PC-9 (cell line): ENCODE measurements around the gene CD24. TPM values are rescaled to one million over a fixed set of nuclear protein-coding genes. Genes with fewer than 3 reads are reported as not detected.

Source experiments
- BruUV-seq: library from RNA; stranded (reverse); fragments of 400-500 nt; replicated peaks from 2 replicates; lab custom pipeline; 2021; lab: Mats Ljungman, UMichigan
- CTCF ChIA-PET: fragments of 300-600 bp; sonication (Branson Sonifier 250); formaldehyde crosslinking; loops from one replicate; lab custom pipeline; 2022; ENCODE audit warnings: antibody characterized with exemption; lab: Charles Lee
- POLR2A ChIA-PET: fragments of 300-600 bp; sonication (Branson Sonifier 250); formaldehyde crosslinking; loops from one replicate; lab custom pipeline; 2022; ENCODE audit warnings: antibody characterized with exemption; ENCODE audit not compliant: unreplicated experiment; lab: Charles Lee
- DNase-seq, 2 experiments: peaks; one replicate each; pipeline versions ENCODE4 v3.0.0 to v3.0.0-alpha.2; 2015 to 2022; ENCODE audit warnings: mixed read lengths in 1 of 2
- H2AFZ ChIP-seq: fragments of 200-600 bp; sonication (generic); 2 replicates; pipeline ENCODE4 v1.8.1; 2017; ENCODE audit warnings: antibody characterized with exemption
- H3F3A ChIP-seq: fragments of 200-600 bp; sonication (generic); 2 replicates; pipeline ENCODE4 v1.8.1; 2017; ENCODE audit warnings: antibody characterized with exemption, mild to moderate bottlenecking, low read depth; ENCODE audit not compliant: insufficient read depth
- H3K27ac ChIP-seq: fragments of 200-600 bp; sonication (generic); 2 replicates; pipeline ENCODE4 v1.6.1; 2016; ENCODE audit warnings: mixed run types
- H3K27me3 ChIP-seq: fragments of 200-600 bp; sonication (generic); 2 replicates; pipeline ENCODE4 v1.6.1; 2016; ENCODE audit warnings: low read depth, mixed run types; ENCODE audit not compliant: insufficient read depth
- H3K36me3 ChIP-seq: fragments of 200-600 bp; sonication (generic); 2 replicates; pipeline ENCODE4 v1.6.1; 2016; ENCODE audit warnings: low read depth, mixed run types
- H3K4me1 ChIP-seq: fragments of 200-600 bp; sonication (generic); replicated peaks from 2 replicates; pipeline ENCODE4 v1.6.1; 2016; ENCODE audit warnings: mixed run types; ENCODE audit not compliant: insufficient read depth
- H3K4me2 ChIP-seq: fragments of 200-600 bp; sonication (generic); 2 replicates; pipeline ENCODE4 v1.6.1; 2017; ENCODE audit warnings: mixed run types
- H3K4me3 ChIP-seq: fragments of 200-600 bp; sonication (generic); 2 replicates; pipeline ENCODE4 v1.6.1; 2016; ENCODE audit warnings: mixed run types
- H3K79me2 ChIP-seq: fragments of 200-600 bp; sonication (generic); 2 replicates; pipeline ENCODE4 v1.6.1; 2017; ENCODE audit warnings: low read depth, mixed run types
- H3K9me2 ChIP-seq: fragments of 200-600 bp; sonication (generic); 2 replicates; pipeline ENCODE4 v1.8.1; 2017; ENCODE audit warnings: mild to moderate bottlenecking; ENCODE audit not compliant: insufficient read depth
- H3K9me3 ChIP-seq: fragments of 200-600 bp; sonication (generic); 2 replicates; pipeline ENCODE4 v1.8.1; 2016; ENCODE audit warnings: low read depth; ENCODE audit not compliant: insufficient read depth
- H4K20me1 ChIP-seq: fragments of 200-600 bp; sonication (generic); 2 replicates; pipeline ENCODE4 v1.8.1; 2017; ENCODE audit not compliant: insufficient read depth
- EZH2 ChIP-seq: fragments of 200-600 bp; sonication (generic); IDR thresholded peaks from 2 replicates; pipeline ENCODE4 v1.8.0; 2017; ENCODE audit warnings: antibody characterized with exemption, low read depth
- intact Hi-C: fragments of 100-400 bp; cut with micrococcal nuclease; formaldehyde crosslinking; loops from one replicate; pipeline ENCODE4 v1.10.0; 2022; ENCODE audit not compliant: unreplicated experiment
- total RNA-seq: library from RNA; stranded (reverse); gene quantifications from 2 replicates; pipeline ENCODE4 v1.2.3, GENCODE V29; 2021
- TF ChIP-seq, protein P1 (sequence below): fragments of 200-600 bp; sonication (generic); conservative IDR thresholded peaks from 2 replicates; pipeline ENCODE4 v1.6.1; 2017; ENCODE audit warnings: mixed run types, antibody characterized with exemption, mild to moderate bottlenecking, moderate library complexity

The CD24 gene
- total RNA-seq, 1 experiment from 2014 or later = 93.4 TPM

DNA sequence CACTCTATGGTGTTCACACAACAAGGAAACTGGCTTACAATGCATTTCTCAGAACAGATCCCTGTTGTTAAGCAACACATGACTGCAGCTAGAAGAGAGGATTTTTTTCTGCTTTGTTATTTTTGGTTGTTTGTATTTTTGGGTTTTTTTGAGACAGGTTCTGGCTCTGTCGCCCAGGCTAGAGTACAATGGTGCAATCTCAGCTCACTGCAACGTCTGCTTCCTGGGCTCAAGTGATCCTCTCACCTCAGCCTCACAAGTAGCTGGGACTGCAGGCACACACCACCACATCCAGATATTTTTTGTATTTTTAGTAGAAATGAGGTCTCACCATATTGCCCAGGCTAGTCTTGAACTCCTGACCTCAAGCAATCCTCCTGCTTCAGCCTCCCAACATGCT, 12.7 kb downstream of the CD24 start:
- TF ChIP-seq, protein P1, sequence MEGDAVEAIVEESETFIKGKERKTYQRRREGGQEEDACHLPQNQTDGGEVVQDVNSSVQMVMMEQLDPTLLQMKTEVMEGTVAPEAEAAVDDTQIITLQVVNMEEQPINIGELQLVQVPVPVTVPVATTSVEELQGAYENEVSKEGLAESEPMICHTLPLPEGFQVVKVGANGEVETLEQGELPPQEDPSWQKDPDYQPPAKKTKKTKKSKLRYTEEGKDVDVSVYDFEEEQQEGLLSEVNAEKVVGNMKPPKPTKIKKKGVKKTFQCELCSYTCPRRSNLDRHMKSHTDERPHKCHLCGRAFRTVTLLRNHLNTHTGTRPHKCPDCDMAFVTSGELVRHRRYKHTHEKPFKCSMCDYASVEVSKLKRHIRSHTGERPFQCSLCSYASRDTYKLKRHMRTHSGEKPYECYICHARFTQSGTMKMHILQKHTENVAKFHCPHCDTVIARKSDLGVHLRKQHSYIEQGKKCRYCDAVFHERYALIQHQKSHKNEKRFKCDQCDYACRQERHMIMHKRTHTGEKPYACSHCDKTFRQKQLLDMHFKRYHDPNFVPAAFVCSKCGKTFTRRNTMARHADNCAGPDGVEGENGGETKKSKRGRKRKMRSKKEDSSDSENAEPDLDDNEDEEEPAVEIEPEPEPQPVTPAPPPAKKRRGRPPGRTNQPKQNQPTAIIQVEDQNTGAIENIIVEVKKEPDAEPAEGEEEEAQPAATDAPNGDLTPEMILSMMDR = no peak
- no peak for TF ChIP-seq EZH2
- Histone ChIP-seq H3K79me2 (no peaks in the 10 kb centered on the region), H3K4me1 (no peaks in the 10 kb centered on the region), H3K9me3 (no peaks in the 10 kb centered on the region), H3K27me3 (no peaks in the 10 kb centered on the region), H3K36me3 (no peaks in the 10 kb centered on the region), H3K9me2 (no peaks in the 10 kb centered on the region), H2AFZ (no peak overlapping the region), H3K4me2 (no peak overlapping the region), H3F3A (no peaks in the 10 kb centered on the region), H3K4me3 (no peak overlapping the region), H3K27ac (no peak overlapping the region), H4K20me1 (no peaks in the 10 kb centered on the region)
- POLR2A ChIA-PET = no interaction called here
- DNase-seq = no peak
- CTCF ChIA-PET = no interaction called here
- no TSS peak for BruUV-seq
- intact Hi-C loops = no loop called here

DNA sequence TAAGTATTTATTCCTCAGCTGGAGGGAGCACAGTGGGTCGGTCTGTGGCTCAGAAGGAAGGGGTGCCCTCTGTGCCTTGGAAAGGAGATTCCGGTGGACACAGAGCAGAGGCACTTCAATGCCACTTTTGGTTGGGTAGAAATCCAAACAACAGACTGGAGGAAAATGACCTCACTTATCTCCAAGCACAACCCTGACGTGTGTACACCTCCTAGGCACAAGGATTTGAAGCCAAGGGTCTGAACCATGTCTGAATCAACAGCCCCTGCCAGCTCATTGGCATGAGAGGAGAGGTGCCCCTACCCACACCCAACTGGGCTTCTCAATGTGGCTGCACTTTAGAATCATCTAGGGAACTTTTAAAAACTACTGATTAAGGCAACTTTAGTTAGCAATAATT, 13.4 kb downstream of the CD24 start:
- CTCF ChIA-PET = no interaction called here
- H3K9me2 ChIP-seq = no peaks in the 10 kb centered on the region
- H3K27ac ChIP-seq = no peak overlapping the region
- no peaks in the 10 kb centered on the region for H3F3A ChIP-seq
- H3K4me3 ChIP-seq = no peak overlapping the region
- POLR2A ChIA-PET = no interaction called here
- no peak overlapping the region for H2AFZ ChIP-seq
- H4K20me1 ChIP-seq = no peaks in the 10 kb centered on the region
- no peak for DNase-seq
- intact Hi-C loops = no loop called here
- H3K27me3 ChIP-seq = no peaks in the 10 kb centered on the region
- TF ChIP-seq EZH2 = no peak
- TF ChIP-seq, protein P1 = no peak
- no peaks in the 10 kb centered on the region for H3K4me1 ChIP-seq
- no peaks in the 10 kb centered on the region for H3K9me3 ChIP-seq
- no TSS peak for BruUV-seq
- no peak overlapping the region for H3K4me2 ChIP-seq
- no peaks in the 10 kb centered on the region for H3K79me2 ChIP-seq
- H3K36me3 ChIP-seq = no peaks in the 10 kb centered on the region

DNA sequence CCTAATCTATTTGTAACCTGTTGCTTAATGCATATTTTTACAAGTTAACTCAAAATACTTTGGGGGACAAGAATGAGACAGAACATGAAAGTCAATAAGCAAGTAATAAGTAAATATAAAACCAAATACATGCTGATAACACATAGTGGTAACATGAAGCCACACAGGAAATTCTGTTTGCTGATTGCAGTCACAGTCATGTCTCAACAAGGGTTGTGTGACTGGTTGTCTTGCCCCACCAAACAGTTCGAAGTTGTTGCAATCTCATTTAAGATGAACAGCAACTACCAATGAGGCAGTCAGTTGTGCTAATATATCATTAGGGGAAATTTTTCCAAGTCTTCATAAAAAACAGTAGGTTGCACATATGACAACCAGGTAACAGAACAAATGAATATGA, 14.5 kb downstream of the CD24 start:
- intact Hi-C loops = no loop called here
- ChIA-PET POLR2A (no interaction called here), CTCF (no interaction called here)
- no peak overlapping the region for H3K4me3 ChIP-seq
- no peaks in the 10 kb centered on the region for H3K79me2 ChIP-seq
- no peaks in the 10 kb centered on the region for H4K20me1 ChIP-seq
- TF ChIP-seq, protein P1 = no peak
- no peak for TF ChIP-seq EZH2
- no peak overlapping the region for H3K27ac ChIP-seq
- H2AFZ ChIP-seq = no peak overlapping the region
- no peaks in the 10 kb centered on the region for H3K4me1 ChIP-seq
- BruUV-seq = no TSS peak
- peak in 1 of 2 experiments; percentile 47 for DNase-seq
- H3K36me3 ChIP-seq = no peaks in the 10 kb centered on the region
- H3K27me3 ChIP-seq = no peaks in the 10 kb centered on the region
- H3K9me3 ChIP-seq = no peaks in the 10 kb centered on the region
- H3K4me2 ChIP-seq = no peak overlapping the region
- no peaks in the 10 kb centered on the region for H3F3A ChIP-seq
- H3K9me2 ChIP-seq = no peaks in the 10 kb centered on the region
